Bone marrow (tissue), 2 donors: Measurements from ENCODE around the gene TRPM3.
"Not testable (repeated sequence)": the region's sequence is repeated elsewhere in the genome, so short reads cannot be mapped to it uniquely, and the experiment has no call there.

Source experiments
- DNase-seq, 2 donors: peaks; one replicate each; lab custom pipeline; 2025; lab: John Stamatoyannopoulos, UW

Gene TRPM3

GRCh38 chr9:70749066-70749465, 372.4 kb downstream of the TRPM3 start:
- DNase-seq = no peak

GRCh38 chr9:70747261-70747718, 374.1 kb downstream of the TRPM3 start:
- no peak for DNase-seq

- DNase-seq = no peak
Observed at GRCh38 chr9:70746760-70747159, 374.7 kb downstream of the TRPM3 start.

- DNase-seq = no peak
Observed at GRCh38 chr9:70746316-70746715, 375.1 kb downstream of the TRPM3 start.

GRCh38 chr9:70724794-70725193, 396.6 kb downstream of the TRPM3 start:
- DNase-seq = not testable (repeated sequence)

GRCh38 chr9:70724025-70724424, 397.4 kb downstream of the TRPM3 start:
- DNase-seq = not testable (repeated sequence)

GRCh38 chr9:70706797-70707196, 414.6 kb downstream of the TRPM3 start:
- DNase-seq = not testable (repeated sequence)

- no peak for DNase-seq
Observed at GRCh38 chr9:70701163-70701562, 420.3 kb downstream of the TRPM3 start.

- DNase-seq = no peak
Observed at GRCh38 chr9:70696694-70697335, 424.6 kb downstream of the TRPM3 start.

- DNase-seq = no peak
Observed at GRCh38 chr9:70694758-70695157, 426.7 kb downstream of the TRPM3 start.

- no peak for DNase-seq
Observed at GRCh38 chr9:70693186-70693585, 428.2 kb downstream of the TRPM3 start.

GRCh38 chr9:70692431-70692830, 429.0 kb downstream of the TRPM3 start:
- DNase-seq = no peak

GRCh38 chr9:70688704-70689103, 432.7 kb downstream of the TRPM3 start:
- DNase-seq = no peak

GRCh38 chr9:70683841-70684240, 437.6 kb downstream of the TRPM3 start:
- DNase-seq = no peak

- no peak for DNase-seq
Observed at GRCh38 chr9:70682298-70682697, 439.1 kb downstream of the TRPM3 start.

- DNase-seq = no peak
Observed at GRCh38 chr9:70679845-70680244, 441.6 kb downstream of the TRPM3 start.

GRCh38 chr9:70678153-70678552, 443.3 kb downstream of the TRPM3 start:
- DNase-seq = no peak

GRCh38 chr9:70677055-70677735, 444.2 kb downstream of the TRPM3 start:
- no peak for DNase-seq

GRCh38 chr9:70675868-70676370, 445.5 kb downstream of the TRPM3 start:
- DNase-seq = no peak

- DNase-seq = no peak
Observed at GRCh38 chr9:70673844-70674243, 447.6 kb downstream of the TRPM3 start.

GRCh38 chr9:70672161-70672649, 449.2 kb downstream of the TRPM3 start:
- DNase-seq = no peak

GRCh38 chr9:70668751-70669150, 452.7 kb downstream of the TRPM3 start:
- no peak for DNase-seq

GRCh38 chr9:70658765-70659164, 462.7 kb downstream of the TRPM3 start:
- DNase-seq = no peak
